Stimulated activated CD8-positive, alpha-beta memory T cell treated with anti-CD3 and anti-CD28 coated beads, Interleukin-2, amount 100 ng/mL, for 48 hours (primary cell): ENCODE results near the gene FRMD1.

Experiments
- DNase-seq, 2 donors: peaks; one replicate each; pipeline ENCODE4 v3.0.0-alpha.2; 2020; ENCODE audit warnings: low read depth in 2 of 2

The FRMD1 gene

GRCh38 chr6:168055696-168056489 is 23.1 kb downstream of the FRMD1 start:
- no peak for DNase-seq

- no peak for DNase-seq
Observed at GRCh38 chr6:168054765-168055560, 24.0 kb downstream of the FRMD1 start.

GRCh38 chr6:168053957-168054471 is 25.0 kb downstream of the FRMD1 start:
- no peak for DNase-seq

- DNase-seq: no peak
Observed at GRCh38 chr6:168053086-168053956, 25.7 kb downstream of the FRMD1 start.

GRCh38 chr6:168052291-168052891 is 26.6 kb downstream of the FRMD1 start:
- DNase-seq: no peak

GRCh38 chr6:168051648-168052047 is 27.4 kb downstream of the FRMD1 start:
- no peak for DNase-seq

- no peak for DNase-seq
Observed at GRCh38 chr6:168050881-168051586, 28.0 kb downstream of the FRMD1 start.

GRCh38 chr6:168050225-168050880 is 28.7 kb downstream of the FRMD1 start:
- no peak for DNase-seq

GRCh38 chr6:168049706-168050224 is 29.2 kb downstream of the FRMD1 start:
- DNase-seq: no peak

GRCh38 chr6:168049277-168049676 is 29.7 kb downstream of the FRMD1 start:
- no peak for DNase-seq

- no peak for DNase-seq
Observed at GRCh38 chr6:168048724-168049025, 30.3 kb downstream of the FRMD1 start.

GRCh38 chr6:168047841-168048723 is 30.9 kb downstream of the FRMD1 start:
- DNase-seq: no peak

- no peak for DNase-seq
Observed at GRCh38 chr6:168046696-168047095, 32.3 kb downstream of the FRMD1 start.

GRCh38 chr6:168045706-168046620 is 33.0 kb downstream of the FRMD1 start:
- DNase-seq: no peak

GRCh38 chr6:168045141-168045691 is 33.8 kb downstream of the FRMD1 start:
- no peak for DNase-seq

GRCh38 chr6:168044521-168045130 is 34.4 kb downstream of the FRMD1 start:
- DNase-seq: no peak

- no peak for DNase-seq
Observed at GRCh38 chr6:168043848-168044415, 35.1 kb downstream of the FRMD1 start.
